DMS153 (cell line): ENCODE measurements around the gene LHX4.

ENCODE experiments used
- DNase-seq: peaks from one replicate; lab custom pipeline; 2025; lab: John Stamatoyannopoulos, UW

LHX4 gene

DNA sequence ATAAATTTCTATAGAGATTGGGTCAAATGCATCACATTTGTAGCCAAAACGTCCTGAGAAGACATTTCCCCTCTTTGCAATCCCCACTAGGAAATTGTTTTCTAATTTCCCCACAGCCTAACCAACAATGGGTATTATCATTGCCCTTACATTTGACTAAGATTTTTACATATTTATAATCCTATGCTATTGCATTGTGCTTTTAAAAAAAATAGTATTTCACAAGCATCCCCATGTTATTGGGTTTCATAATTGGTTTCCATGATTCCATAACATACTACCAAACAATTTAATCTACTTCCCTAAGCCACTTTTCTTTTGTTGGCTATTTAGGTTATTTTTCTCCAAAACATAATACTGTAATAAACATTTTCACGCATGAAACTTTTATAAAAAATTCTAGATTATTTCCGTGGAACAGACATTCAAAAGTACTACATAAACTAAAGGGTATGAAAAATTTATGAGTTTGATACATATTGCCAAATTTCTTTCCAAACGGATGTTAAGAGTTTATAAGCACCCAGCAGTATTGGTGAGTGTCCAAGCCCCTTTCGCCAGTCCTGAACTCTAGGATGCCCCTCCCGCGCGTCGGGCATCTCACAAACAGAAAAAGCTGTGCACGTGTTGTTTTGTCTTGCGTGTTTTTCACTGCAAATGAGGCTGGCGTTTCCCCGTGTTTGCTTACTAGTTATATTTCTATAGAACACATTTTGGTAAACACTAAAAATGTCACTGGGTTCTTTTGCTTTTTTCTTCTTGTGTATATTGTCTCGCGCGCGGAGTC, 2.0 kb upstream of the LHX4 start:
- DNase-seq: no peak

DNA sequence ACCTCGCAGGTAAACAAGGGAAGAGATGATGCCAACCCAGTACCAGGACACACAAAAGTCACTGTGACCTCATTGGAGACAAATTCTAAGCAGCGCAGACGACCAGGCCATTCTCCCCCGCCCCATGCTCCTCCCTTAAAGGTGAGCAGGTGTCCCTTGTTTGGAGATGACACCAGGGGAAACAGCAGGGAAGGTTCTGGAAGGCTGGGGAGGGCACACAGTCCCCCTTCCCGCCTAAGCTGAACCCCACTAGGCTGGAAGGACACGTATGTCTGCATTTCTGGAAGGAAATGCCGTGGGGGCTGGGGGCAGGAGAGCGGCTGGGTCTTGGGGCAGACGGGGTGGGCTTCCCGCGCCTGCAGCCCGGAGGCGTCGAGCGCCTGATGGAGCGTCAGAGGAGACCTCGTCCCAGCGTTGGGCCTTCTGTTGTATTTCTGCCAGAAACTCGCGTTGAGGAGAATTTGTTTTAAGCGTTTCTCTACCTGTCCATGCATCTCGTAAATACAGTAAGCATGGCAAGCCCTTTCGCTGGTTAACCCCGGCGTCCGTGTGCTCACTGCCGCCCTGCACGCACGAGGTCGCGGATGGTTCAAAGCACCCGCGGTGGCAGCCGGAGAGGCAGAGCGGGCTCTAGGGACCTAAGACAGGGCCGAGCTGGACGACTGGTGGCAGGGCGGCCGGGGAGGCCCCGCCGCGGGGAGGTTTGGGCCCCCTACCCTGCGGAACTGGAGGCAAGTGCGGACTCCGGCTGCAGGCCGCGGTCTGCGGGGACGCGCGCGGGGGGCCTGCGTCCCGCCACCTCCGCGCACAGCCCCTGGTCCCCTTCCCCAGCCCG, 1.2 kb upstream of the LHX4 start:
- peak; percentile 53 for DNase-seq

DNA sequence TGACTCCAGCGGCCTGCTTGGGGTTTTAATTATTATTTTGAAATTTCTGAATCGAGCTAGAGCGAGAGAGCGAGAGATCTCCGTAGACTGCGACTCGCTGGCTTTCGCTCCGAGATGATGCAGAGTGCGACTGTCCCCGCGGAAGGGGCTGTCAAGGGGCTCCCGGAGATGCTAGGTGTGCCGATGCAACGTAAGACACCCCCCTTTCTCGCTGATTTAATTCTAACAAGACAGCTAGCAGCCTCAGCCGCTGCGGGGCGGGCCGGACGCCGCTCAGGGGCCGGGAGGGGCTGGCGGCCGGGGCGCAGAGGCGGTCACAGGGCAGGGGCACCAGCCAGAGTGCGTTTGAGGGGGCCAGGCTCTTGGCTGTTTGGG, 339 bp downstream of the LHX4 start:
- DNase-seq: no peak

DNA sequence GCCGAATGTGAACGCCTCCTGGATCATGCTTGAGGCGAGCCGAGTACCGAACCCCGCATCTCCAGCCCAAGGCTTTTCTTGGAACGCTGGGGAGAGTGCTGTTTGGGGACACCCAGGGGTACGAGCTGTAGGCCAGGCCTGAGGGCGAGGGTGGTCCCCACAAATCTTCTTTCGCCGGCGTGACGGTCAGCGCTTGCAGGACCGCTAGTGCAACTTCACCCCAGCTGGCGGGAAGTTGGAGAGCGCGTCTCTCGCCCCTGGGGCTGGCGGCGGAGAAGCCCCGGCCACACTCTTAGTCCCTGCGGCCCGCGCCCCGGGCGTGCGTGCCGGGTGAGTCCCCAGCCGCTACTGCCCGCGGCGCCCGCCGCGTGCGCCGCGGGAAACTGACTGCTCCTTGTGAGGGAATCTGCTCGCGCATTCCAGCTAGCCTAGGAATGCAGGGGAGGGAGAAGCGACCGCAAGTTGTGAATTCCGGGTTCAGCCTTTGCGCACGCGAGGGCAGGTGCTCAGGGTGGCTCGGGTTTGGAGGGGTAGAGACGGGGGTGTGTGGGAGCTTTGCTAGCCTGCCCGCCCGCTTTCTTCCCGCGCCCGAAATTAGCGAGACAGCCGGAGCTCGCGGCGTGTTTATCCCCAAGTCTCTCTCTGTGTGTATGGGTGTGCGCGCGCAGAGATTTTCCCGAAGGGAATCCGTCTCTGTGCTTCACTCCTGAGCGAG, 884 bp downstream of the LHX4 start:
- no peak for DNase-seq

DNA sequence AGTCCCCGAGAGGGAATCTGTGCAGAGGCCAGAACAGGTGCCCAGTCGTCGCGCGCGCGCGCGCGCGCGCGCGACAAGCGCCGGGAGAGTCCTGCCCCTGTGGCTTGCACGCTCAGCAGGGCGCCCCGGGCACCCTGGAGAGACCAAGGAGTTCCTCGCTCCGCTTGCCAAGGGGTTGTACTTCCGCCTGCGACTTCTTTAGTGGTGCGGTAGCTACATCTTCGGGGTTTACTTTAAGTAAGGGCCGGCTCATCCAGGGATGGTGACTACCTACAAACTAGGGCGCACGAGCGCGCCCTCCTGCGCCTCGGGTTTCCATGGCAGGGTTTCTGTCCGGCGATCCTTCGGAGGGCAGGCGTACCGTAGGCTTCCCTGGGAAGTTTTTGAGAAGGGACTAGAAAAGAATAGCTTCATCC, 1.4 kb downstream of the LHX4 start:
- no peak for DNase-seq

DNA sequence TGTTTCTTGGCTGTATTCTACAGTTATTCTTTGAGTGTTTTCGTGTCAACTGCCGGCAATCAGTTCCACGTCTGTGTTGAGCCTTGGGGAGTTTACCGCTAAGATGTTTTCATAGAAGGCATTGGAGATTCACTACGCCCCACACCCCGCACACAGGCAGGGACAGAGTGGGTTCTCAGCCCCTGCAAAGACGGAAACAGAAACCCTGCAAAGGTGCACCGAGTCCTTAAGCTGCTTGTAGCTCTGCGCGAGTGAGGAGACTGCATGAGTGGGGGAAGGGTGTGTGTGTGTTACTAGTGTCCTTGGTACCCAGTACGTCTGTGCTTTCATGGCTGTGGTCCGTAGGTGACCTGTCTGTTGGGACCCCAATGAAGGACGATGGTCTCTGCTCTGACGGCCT, 1.9 kb downstream of the LHX4 start:
- DNase-seq: no peak

DNA sequence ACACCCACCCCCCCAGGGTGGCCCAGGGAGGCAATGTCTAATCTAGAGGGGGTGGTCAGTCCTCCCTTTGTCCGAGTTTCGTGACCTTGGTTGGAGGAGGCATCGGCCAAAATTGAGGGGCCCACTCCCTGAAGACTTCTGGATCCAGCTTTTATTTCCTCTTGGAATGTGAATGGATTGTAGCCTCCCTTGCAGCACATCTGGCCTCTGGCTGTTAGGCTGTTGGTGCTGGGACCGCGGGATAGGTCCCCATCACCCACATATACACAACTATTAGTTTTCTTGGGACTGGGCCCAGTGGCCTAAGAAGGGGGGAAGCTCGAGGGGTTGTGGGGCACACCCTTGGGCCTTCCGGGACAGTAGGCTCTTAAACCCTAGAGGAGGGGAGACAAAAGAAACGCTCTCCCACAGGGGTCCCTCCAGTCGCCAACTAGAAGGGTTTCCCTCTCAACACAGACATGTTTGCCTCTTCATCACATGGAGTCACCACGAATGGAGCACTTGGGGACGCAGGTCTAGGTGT, 2.5 kb downstream of the LHX4 start:
- no peak for DNase-seq

DNA sequence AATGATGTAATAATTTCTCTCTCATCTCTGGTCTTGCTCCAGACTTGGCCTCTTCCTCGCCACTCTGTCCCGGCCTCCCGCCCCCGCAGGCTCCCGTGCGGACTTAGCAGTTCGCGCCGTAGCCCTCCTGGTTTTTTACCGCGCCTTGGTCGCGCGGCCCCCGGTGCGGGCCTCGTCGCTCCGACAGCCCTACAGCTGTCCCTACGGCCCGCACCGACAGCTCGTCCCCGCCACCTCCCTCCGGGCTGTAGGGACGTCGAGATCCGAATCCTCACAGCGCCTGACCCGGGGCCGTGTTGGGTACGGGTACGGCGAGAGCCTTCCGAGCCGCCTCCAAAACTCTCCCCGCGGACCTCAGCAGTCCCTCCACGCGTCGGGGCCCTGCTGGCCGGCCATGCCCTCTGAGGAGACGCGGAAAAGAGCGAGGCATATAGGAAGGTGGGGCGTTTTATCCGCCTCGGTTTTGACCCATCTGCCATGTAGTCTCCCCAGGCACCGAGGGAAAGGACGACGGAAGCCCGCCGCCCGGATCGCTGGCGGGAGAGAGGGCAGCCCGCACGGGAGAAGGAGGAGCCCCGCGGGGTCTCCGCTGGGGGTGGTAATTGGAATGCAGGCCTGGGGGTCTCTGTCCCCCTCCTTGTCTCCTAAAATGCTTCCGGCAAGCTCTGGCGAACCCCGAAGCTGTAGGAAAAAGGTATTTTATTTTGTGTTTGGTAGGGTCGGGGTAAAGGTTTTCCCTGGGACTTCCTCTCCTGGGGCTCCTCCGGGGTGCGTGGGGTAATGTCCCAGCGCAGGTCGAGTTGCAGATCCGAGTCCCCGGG, 3.3 kb downstream of the LHX4 start:
- DNase-seq: no peak

DNA sequence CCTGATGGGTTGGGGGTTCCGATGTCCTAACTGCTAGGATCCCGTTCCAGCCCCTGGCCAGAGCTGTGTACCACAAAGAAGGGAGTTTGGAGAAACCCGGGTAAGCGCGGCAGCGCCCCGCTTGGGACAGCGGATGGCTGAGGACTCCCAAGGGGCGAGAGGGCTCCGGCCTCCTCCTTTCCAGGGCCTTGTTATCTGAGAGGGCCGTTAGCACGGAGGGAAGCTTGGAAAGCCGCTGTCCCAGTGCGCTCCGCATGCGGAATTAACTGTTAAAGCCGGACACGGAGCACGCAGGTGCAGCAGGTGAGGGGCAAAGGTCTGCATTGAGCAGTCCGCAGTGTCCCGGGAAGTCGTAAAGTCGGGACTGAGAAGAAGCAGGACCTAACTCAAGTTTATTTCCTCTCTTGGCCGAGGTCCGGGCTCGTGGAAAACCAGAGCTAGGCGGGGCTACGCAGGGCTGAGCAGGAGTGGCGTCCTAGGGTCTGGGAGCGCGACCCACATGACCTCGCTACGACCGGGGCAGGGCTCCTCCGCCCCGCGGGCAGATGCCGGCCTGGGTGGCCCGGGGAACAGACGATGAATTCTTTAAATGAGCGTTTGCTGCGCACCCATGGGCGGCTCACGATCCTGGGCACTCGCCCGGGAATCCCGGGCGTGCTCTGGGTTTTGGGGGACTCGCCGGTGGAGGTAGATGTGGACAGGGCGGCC, 4.5 kb downstream of the LHX4 start:
- DNase-seq: no peak

DNA sequence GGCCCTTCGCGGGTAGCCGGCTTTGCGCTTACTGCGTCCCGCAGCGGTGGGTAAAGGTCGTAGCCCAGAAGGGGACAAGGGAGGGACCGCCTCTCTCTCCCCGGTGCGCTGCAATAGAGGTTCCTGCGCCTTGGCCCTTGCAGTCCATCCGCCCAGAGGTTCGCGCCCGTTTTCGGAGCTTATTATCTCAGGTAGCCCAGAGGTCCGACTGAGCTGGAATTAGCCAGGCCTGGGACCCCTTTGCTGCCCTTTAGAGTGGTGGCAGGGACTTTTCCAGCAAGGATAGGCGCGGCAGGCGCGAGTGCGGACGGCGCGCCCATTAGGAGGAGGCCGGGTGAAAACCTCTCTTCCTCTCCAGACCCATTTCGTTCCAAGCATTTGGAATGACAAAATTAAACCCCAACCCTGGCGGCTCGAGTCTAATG, 5.0 kb downstream of the LHX4 start:
- no peak for DNase-seq

DNA sequence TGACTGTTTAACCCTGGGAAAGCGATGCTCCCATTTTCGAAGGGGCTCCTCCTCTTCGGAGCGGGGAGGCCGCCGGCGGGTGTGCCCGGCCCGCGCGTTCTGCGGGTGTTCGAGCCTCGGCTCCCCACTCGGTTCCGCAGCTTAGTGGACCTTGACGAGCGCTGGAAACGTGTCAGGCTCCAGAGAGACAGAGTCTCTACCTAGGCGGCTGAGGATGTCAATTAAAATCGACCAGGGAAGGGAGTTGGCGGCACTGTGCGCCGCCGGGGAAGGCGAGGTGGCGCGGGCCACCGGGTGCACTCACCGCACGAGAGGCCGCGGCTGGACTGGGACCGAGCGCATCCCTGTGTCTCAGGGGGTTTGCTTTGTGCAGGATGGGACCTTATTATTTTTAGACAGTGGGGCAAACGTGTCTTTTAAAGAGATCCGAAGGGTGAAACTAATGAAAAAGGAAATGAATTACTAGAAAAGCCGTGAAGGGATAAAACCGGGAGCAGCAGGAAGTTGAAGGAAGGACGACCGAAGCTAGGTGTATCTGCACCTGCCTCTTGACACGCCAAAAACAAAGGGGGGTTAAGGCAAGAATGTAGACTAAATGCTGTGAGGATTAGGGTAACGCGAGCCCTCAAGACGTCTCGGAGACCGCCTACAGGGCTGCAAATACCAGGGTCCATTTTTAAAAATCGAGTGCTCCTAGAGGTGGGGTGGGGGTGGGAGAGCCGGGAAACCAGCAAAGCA, 5.6 kb downstream of the LHX4 start:
- no peak for DNase-seq

DNA sequence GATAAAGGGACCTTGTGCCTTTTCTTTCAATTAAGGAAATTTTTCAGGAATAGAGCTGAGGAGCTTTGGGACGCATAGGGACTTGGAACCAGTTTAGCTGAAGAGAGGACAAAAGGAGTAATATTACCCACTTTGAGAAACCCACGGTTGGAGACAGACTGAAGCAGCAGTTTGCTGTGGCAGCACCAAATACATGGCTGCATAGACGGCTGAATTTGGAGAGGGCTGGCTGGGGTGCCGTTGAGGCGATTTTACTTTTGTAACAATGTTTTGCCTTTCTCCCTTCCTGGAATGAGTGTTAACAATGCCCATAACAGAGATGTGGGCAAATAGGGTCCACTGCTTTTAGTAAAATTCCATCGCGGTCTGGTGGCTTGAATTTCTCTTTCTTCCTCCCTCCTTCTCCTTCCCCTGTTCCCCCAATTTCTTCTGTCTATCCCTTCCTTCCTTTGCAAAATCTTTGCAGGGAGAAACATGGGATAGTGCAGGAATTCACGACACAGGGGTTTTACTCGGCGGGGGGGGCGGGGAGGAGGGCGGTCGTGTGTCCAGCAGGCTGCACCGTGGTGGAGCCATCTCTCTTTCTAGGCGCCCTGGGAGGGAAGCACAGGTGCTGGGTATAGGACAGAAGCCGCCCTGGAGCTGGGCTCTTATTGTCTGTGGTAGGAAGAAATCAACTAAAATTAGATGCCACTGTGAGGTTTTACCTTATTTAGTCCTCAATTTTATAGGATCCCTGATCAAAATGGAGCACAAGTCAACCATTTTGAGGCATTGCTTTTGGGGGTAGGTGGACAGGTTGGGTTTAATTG, 6.8 kb downstream of the LHX4 start:
- DNase-seq: no peak

DNA sequence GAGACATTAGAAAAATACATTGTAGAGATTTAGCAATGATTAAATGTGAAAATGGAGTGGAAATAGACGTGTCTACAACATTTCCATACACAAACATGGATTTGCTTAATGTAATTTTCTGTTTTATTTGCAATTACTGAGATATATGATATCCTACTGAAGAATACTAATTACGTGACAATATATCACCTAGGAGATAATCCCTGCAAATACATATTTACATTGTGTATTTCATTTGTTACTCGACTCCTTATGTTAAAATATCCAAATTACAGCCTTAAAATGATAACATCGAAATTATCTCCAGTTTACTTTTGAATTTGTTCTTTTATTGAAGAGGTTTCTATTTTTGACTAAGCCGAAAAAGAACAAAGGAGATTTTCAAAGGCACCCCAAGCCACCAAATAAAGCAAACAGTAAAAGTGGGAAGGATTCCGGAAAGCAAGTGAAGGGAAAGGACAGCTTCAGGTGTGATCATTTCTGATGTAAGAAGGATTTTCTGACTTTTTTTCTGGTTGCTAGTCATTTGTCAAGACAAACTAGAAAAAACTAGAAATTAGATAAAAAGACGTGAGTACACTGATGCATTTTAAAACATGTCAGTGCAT, 7.9 kb downstream of the LHX4 start:
- DNase-seq: no peak

DNA sequence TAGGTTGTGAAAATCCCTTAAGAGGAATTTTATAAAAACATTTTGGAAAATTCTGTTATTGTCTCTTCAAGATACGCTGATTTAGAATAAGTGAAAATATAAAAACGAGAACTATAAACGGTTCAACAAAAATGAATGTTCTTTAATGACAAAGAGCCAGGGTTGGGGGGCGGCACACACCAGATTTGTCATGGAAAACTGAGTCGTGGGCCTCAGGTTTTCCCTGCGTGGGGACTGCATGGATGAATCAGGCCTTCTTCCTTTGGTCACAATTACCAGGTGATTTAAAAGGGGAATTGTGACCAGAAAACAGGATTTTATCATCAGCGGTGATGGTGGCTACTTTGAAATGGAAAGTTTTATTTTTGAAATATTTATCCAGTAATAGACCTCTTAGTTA, 8.6 kb downstream of the LHX4 start:
- DNase-seq: no peak

DNA sequence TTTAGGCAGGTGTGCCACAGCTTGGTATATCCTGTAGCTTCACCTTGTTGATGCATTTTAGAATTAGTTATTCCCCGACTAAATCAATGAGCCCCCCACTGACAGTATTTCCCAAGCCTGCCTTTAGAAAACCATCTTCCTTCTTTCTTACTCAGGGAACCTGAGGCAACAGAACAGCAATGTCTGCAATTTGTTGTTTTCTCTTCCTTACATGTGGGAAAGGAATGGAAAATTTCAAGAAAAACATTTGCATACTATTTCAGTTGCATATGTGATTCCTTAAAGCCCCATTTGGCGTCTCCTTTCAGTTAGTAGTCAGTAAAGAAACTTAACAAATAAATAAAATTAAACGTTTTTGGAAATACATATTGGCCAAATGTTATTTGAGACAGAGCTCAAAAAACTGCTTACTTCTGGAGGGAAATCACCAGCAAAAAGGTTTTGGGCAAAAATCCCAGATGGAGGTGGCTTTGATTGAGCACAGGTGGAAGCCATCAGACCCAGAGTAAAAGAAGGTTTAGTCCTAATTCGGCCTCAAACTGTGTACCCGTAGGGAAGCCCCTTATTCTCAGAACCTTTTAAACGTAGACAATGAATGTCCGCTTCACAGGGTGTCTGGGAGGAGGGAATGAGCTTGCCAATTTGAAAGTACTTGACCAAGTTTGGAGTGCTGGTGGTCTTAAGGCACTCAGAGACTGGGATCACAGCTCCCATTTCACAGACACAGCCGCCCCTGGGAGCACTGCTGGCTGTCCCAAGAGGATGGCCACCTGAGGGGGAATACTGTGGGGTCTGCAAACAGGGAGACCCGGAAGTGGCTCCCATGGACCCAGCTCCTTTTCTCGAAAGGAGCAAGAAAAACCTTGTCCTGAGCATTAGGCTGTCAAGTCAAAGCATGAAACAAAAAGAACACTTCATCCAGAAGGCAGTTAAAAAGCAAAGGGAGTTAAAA, 9.4 kb downstream of the LHX4 start:
- no peak for DNase-seq

DNA sequence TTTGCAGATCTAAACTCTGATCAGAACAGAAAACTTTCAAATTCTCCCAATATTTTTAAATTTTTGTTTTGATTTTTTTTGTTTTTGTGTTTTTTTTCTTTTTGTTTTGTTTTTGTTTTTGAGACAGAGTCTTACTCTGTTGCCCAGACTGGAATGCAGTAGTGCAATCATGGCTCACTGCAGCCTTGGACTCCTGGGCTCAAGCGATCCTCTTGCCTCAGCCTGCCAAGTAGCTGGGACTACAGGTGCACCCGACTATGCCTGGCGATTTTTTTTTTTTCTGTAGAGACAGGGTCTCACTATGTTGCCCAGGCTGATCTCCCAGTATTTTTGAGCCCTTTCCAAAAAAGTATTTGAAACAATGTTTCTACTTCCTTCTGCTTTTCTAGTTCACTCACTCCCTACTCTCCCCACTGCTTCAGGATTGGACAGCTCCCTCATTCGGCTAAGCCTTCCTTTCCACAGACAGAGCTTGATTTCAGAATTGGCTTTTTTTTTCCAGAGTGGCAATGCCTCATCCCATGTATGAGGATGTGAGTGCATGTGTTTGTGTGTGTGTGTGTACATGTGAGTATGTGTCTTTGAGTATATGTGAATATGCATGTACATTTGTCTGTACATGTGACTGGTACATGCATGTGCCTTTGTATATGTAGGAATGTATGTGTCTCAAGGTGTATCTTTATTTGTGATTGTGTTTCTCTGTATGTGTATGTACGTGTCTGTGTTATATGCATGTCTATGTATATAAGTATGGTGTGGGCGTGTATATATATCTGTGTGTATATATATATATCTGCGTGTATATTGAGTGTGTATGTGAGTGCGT, 11.9 kb downstream of the LHX4 start:
- DNase-seq: no peak
